GM23338 (cell line): ENCODE measurements around the gene PRKAR1B. TPM values are rescaled to one million over a fixed set of nuclear protein-coding genes. Genes with fewer than 3 reads are reported as not detected.

Source experiments
- ATAC-seq: fragments of 200-7000 bp; cut with Tn5 transposase; 3 replicates; pipeline ENCODE4 v1.9.1; 2020
- DNase-seq: peaks from one replicate; pipeline ENCODE4 v3.0.0-alpha.2; 2015; ENCODE audit warnings: low spot score
- H2AFZ ChIP-seq: fragments of 200-600 bp; sonication (generic); 2 replicates; pipeline ENCODE4 v1.8.0; 2016; ENCODE audit warnings: antibody characterized with exemption, mild to moderate bottlenecking, moderate library complexity
- H3F3A ChIP-seq: fragments of 200-600 bp; sonication (generic); replicated peaks from 2 replicates; pipeline ENCODE4 v1.8.0; 2017; ENCODE audit warnings: antibody characterized with exemption, mixed run types, low read depth
- H3K27ac ChIP-seq: fragments of 200-600 bp; sonication (generic); 2 replicates; pipeline ENCODE4 v1.6.1; 2016; ENCODE audit warnings: low read depth
- H3K27me3 ChIP-seq: fragments of 200-600 bp; sonication (generic); 2 replicates; pipeline ENCODE4 v1.8.0; 2016; ENCODE audit warnings: mild to moderate bottlenecking, mixed run types, moderate library complexity; ENCODE audit not compliant: insufficient read depth
- H3K36me3 ChIP-seq: fragments of 200-600 bp; sonication (generic); 2 replicates; pipeline ENCODE4 v1.8.0; 2016; ENCODE audit warnings: mild to moderate bottlenecking; ENCODE audit not compliant: insufficient read depth
- H3K4me1 ChIP-seq: fragments of 200-600 bp; sonication (generic); 2 replicates; pipeline ENCODE4 v1.8.0; 2016; ENCODE audit warnings: mild to moderate bottlenecking, moderate library complexity; ENCODE audit not compliant: insufficient read depth
- H3K4me2 ChIP-seq: fragments of 200-600 bp; sonication (generic); 2 replicates; pipeline ENCODE4 v1.7.1; 2017; ENCODE audit warnings: mixed run types
- H3K4me3 ChIP-seq: fragments of 200-600 bp; sonication (generic); 2 replicates; pipeline ENCODE4 v1.6.1; 2016; ENCODE audit warnings: mixed run types
- H3K79me2 ChIP-seq: fragments of 200-600 bp; sonication (generic); replicated peaks from 2 replicates; pipeline ENCODE4 v1.8.0; 2017; ENCODE audit warnings: mild to moderate bottlenecking; ENCODE audit not compliant: insufficient read depth
- H3K9me2 ChIP-seq: fragments of 200-600 bp; sonication (generic); 2 replicates; pipeline ENCODE4 v1.8.0; 2017; ENCODE audit not compliant: insufficient read depth
- H4K20me1 ChIP-seq: fragments of 200-600 bp; sonication (generic); replicated peaks from 2 replicates; pipeline ENCODE4 v1.8.0; 2017; ENCODE audit warnings: mild to moderate bottlenecking; ENCODE audit not compliant: insufficient read depth
- H3K27ac Mint-ChIP-seq: 2 replicates; pipeline ENCODE4 v1.8.0; 2020; ENCODE audit warnings: inconsistent platforms, mild to moderate bottlenecking, moderate library complexity, mixed read lengths
- H3K27me3 Mint-ChIP-seq: 3 replicates; pipeline ENCODE4 v1.8.0; 2022; ENCODE audit warnings: low read depth, mild to moderate bottlenecking, moderate library complexity, mixed read lengths, inconsistent platforms; ENCODE audit not compliant: insufficient read depth, poor library complexity
- H3K36me3 Mint-ChIP-seq: 3 replicates; pipeline ENCODE4 v1.8.0; 2021; ENCODE audit warnings: low read depth, mild to moderate bottlenecking, inconsistent platforms, moderate library complexity, mixed read lengths
- H3K4me1 Mint-ChIP-seq: 3 replicates; pipeline ENCODE4 v1.8.0; 2020; ENCODE audit warnings: mild to moderate bottlenecking, inconsistent platforms, mixed read lengths
- H3K4me3 Mint-ChIP-seq: 3 replicates; pipeline ENCODE4 v1.8.0; 2021; ENCODE audit warnings: moderate library complexity, mild to moderate bottlenecking, inconsistent platforms, mixed read lengths
- H3K9me3 Mint-ChIP-seq: 3 replicates; pipeline ENCODE4 v1.8.0; 2020; ENCODE audit warnings: moderate library complexity, mild to moderate bottlenecking, inconsistent platforms, mixed read lengths
- CREB1 ChIP-seq: fragments of 250-450 bp; sonication (Bioruptor Pico); IDR thresholded peaks from 2 replicates; pipeline ENCODE4 v1.5.0; 2020; ENCODE audit warnings: low read depth, mild to moderate bottlenecking, moderate library complexity
- CTCF ChIP-seq, 2 experiments: fragments of 200-600 bp in 1 of 2; sonication (generic) in 1 of 2; conservative IDR thresholded peaks; 2 replicates each; pipeline versions ENCODE4 v1.5.1 to v1.6.1; 2016 to 2017; ENCODE audit warnings: antibody characterized with exemption in 2 of 2, low read depth in 2 of 2, mild to moderate bottlenecking in 2 of 2, moderate library complexity in 1 of 2
- ETS1 ChIP-seq: IDR thresholded peaks from 2 replicates; pipeline ENCODE4 v1.6.1; 2016; ENCODE audit warnings: antibody characterized with exemption
- EZH2 ChIP-seq: fragments of 200-600 bp; sonication (generic); IDR thresholded peaks from one replicate; pipeline ENCODE4 v1.8.0; 2017; ENCODE audit warnings: antibody characterized with exemption, mild to moderate bottlenecking, low read depth; ENCODE audit not compliant: unreplicated experiment
- EZH2phosphoT487 ChIP-seq: fragments of 200-600 bp; sonication (generic); IDR thresholded peaks from one replicate; pipeline ENCODE4 v1.8.1; 2018; ENCODE audit warnings: antibody characterized with exemption; ENCODE audit not compliant: unreplicated experiment
- JUNB ChIP-seq: IDR thresholded peaks from one replicate; pipeline ENCODE4 v1.6.1; 2016; ENCODE audit warnings: antibody characterized with exemption; ENCODE audit not compliant: unreplicated experiment
- NANOG ChIP-seq: IDR thresholded peaks from 2 replicates; pipeline ENCODE4 v1.6.1; 2016; ENCODE audit warnings: antibody characterized with exemption, borderline replicate concordance
- POLR2AphosphoS5 ChIP-seq: IDR thresholded peaks from 2 replicates; pipeline ENCODE4 v1.6.1; 2016; ENCODE audit warnings: antibody characterized with exemption, low read depth
- REST ChIP-seq: IDR thresholded peaks from one replicate; pipeline ENCODE4 v1.6.1; 2018; ENCODE audit warnings: antibody characterized with exemption; ENCODE audit not compliant: unreplicated experiment
- STAT1 ChIP-seq: IDR thresholded peaks from one replicate; pipeline ENCODE4 v1.6.1; 2016; ENCODE audit warnings: antibody characterized with exemption; ENCODE audit not compliant: unreplicated experiment
- ZNF114 ChIP-seq: fragments of 250-450 bp; sonication (Bioruptor Pico); IDR thresholded peaks from 2 replicates; pipeline ENCODE4 v1.5.0; 2020; ENCODE audit warnings: mild to moderate bottlenecking, moderate library complexity
- ZNF331 ChIP-seq: fragments of 250-450 bp; sonication (Bioruptor Pico); IDR thresholded peaks from 2 replicates; pipeline ENCODE4 v1.5.0; 2020; ENCODE audit warnings: low read depth, mild to moderate bottlenecking, moderate library complexity
- polyA plus RNA-seq: library from polyadenylated mRNA; unstranded; fragments of >200 nt; fragmentation: Nextera tagmentation; extraction: Ambion mirVana; gene quantifications from 2 replicates; pipeline ENCODE4 v1.2.1, GENCODE V29; 2016
- total RNA-seq: library from RNA; depleted of rRNA; stranded (reverse); fragments of >200 nt; shearing (Covaris generic); gene quantifications from 2 replicates; pipeline ENCODE4 v1.2.3, GENCODE V29; 2014

The PRKAR1B gene
- total and polyA plus RNA-seq, 2 experiments from 2014 or later = 35.7 to 36.7 TPM

- no peak for TF ChIP-seq ETS1
- no peak for TF ChIP-seq CTCF (conservative IDR thresholded peaks at IDR 0.05; ENCODE audit: low read depth in 2 of 2)
- TF ChIP-seq ZNF331 (CRISPR knock-in tag) = no peak
- TF ChIP-seq EZH2phosphoT487 = no peak
Observed at GRCh38 chr7:684416-684815, 42.7 kb downstream of the PRKAR1B start (continued).

- DNase-seq = no peak
- H3K4me3 Mint-ChIP-seq = no peak overlapping the region
- H3F3A ChIP-seq = no peaks in the 10 kb centered on the region
- no peaks in the 10 kb centered on the region for H3K4me1 ChIP-seq
- H3K4me3 ChIP-seq = no peak overlapping the region
- H3K27me3 ChIP-seq = no peaks in the 10 kb centered on the region
- peaks cover 14% of the 10 kb centered on the region for H3K79me2 ChIP-seq
- H3K36me3 ChIP-seq = peaks cover 4% of the 10 kb centered on the region
- no peaks in the 10 kb centered on the region for H3K9me2 ChIP-seq
- no peak overlapping the region for H3K27ac Mint-ChIP-seq
- no peak overlapping the region for H3K27ac ChIP-seq
- H3K9me3 Mint-ChIP-seq = peaks cover 41% of the 10 kb centered on the region
- H4K20me1 ChIP-seq = 0 out of 2 replicates have a peak, but pooled peaks cover 6% of the 10 kb centered on the region
- peaks cover 87% of the 10 kb centered on the region for H3K36me3 Mint-ChIP-seq
- H3K4me2 ChIP-seq = no peak overlapping the region
- ATAC-seq = no peak
- no peaks in the 10 kb centered on the region for H3K4me1 Mint-ChIP-seq
- H3K27me3 Mint-ChIP-seq = peaks cover 9% of the 10 kb centered on the region
- H2AFZ ChIP-seq = no peak overlapping the region
- no peak for TF ChIP-seq EZH2
- no peak for TF ChIP-seq EZH2phosphoT487
- no peak for TF ChIP-seq CTCF (conservative IDR thresholded peaks at IDR 0.05; ENCODE audit: low read depth in 2 of 2)
- no peak for TF ChIP-seq JUNB
- no peak for TF ChIP-seq ZNF331 (CRISPR knock-in tag)
- no peak for TF ChIP-seq REST
- no peak for TF ChIP-seq ETS1
- TF ChIP-seq CREB1 (CRISPR knock-in tag) = no peak
- TF ChIP-seq POLR2AphosphoS5 = no peak
- no peak for TF ChIP-seq ZNF114 (CRISPR knock-in tag)
- no peak for TF ChIP-seq STAT1
- TF ChIP-seq NANOG = no peak
Observed at GRCh38 chr7:683526-684205, 43.4 kb downstream of the PRKAR1B start.
